ENCODE data around the gene USP12. TPM values are rescaled to one million over a fixed set of nuclear protein-coding genes. Genes with fewer than 3 reads are reported as not detected.
A peak's percentile ranks its signal among the peaks of the same experiment; 100 is the strongest.

The USP12 gene
- polyA plus RNA-seq, 3 donors, result 12.8 to 23.4 (median 14.5) TPM

- Histone ChIP-seq H3K4me2 (replicated peaks; ENCODE audit: extremely low read depth, low read length, poor library complexity, severe bottlenecking) (no peak overlapping the region), H3K79me2 (ENCODE audit: insufficient read depth, low read length) (no peaks in the 10 kb centered on the region), H3K27me3 (ENCODE audit: control insufficient read depth in 2 of 2, insufficient read depth in 2 of 2, low read length in 2 of 2) (no peaks in the 10 kb centered on the region), H3K4me1 (ENCODE audit: control insufficient read depth in 1 of 2, insufficient read depth in 2 of 2, low read length in 2 of 2) (no peaks in the 10 kb centered on the region), H3K4me3 (replicated peaks in 1 of 3; ENCODE audit: low read depth in 2 of 3, low read length in 3 of 3) (no peak overlapping the region), H3K9ac (ENCODE audit: insufficient read depth, low read length, poor library complexity, severe bottlenecking) (no peak overlapping the region), H3K9me3 (replicated peaks in 1 of 2; ENCODE audit: control insufficient read depth in 1 of 2, insufficient read depth in 1 of 2, low read length in 2 of 2) (no peaks in the 10 kb centered on the region), H4K20me1 (ENCODE audit: insufficient read depth, low read length) (peaks cover 5% of the 10 kb centered on the region), H2AFZ (ENCODE audit: insufficient read depth, low read depth, low read length, poor library complexity, severe bottlenecking) (no peak overlapping the region), H3K36me3 (replicated peaks in 1 of 2; ENCODE audit: control insufficient read depth in 1 of 2, insufficient read depth in 2 of 2, low read length in 2 of 2) (peaks cover 3 to 35% of the 10 kb centered on the region in 2 donors), H3K27ac (ENCODE audit: low read depth in 1 of 2, low read length in 2 of 2) (no peak overlapping the region)
- Mint-ChIP-seq H3K27ac (no peak overlapping the region), H3K27me3 (ENCODE audit: low read depth in 3 of 3) (no peaks in the 10 kb centered on the region), H3K4me3 (no peak overlapping the region), H3K9me3 (peaks cover 0 to 2% (median 0%) of the 10 kb centered on the region in 7 donors), H3K36me3 (peaks cover 39% of the 10 kb centered on the region in 2 donors), H3K4me1 (peaks cover 2% of the 10 kb centered on the region)
- no peak for TF ChIP-seq CTCF (IDR thresholded peaks at IDR 0.05)
- peak in 2 of 3 donors; percentile 18 to 48 for DNase-seq
- intact Hi-C loops (cut with micrococcal nuclease), result no loop called here
- 86% methylated on average over 2 of the region's 4 CpGs for whole genome bisulfite sequencing (ENCODE audit: insufficient coverage)
Observed at GRCh38 chr13:27104606-27105005, 67.0 kb downstream of the USP12 start.

- no peak overlapping the region for H3K27ac ChIP-seq (ENCODE audit: low read depth in 1 of 2, low read length in 2 of 2)
- intact Hi-C loops (cut with micrococcal nuclease), result no loop called here
- Mint-ChIP-seq H3K4me3 (no peak overlapping the region), H3K9me3 (no peaks in the 10 kb centered on the region), H3K27ac (peak overlapping the region in 1 of 7 donors; percentile 36), H3K36me3 (peaks cover 48 to 55% of the 10 kb centered on the region in 2 donors), H3K4me1 (peaks cover 2% of the 10 kb centered on the region), H3K27me3 (ENCODE audit: low read depth in 3 of 3) (no peaks in the 10 kb centered on the region)
- no peaks in the 10 kb centered on the region for H4K20me1 ChIP-seq (ENCODE audit: insufficient read depth, low read length)
- no peaks in the 10 kb centered on the region for H3K79me2 ChIP-seq (ENCODE audit: insufficient read depth, low read length)
- no peak overlapping the region for H3K4me2 ChIP-seq (replicated peaks; ENCODE audit: extremely low read depth, low read length, poor library complexity, severe bottlenecking)
- no peak overlapping the region for H3K9ac ChIP-seq (ENCODE audit: insufficient read depth, low read length, poor library complexity, severe bottlenecking)
- H3K27me3 ChIP-seq (ENCODE audit: control insufficient read depth in 2 of 2, insufficient read depth in 2 of 2, low read length in 2 of 2), result no peaks in the 10 kb centered on the region
- H3K4me3 ChIP-seq (replicated peaks in 1 of 3; ENCODE audit: low read depth in 2 of 3, low read length in 3 of 3), result no peak overlapping the region
- no peaks in the 10 kb centered on the region for H3K4me1 ChIP-seq (ENCODE audit: control insufficient read depth in 1 of 2, insufficient read depth in 2 of 2, low read length in 2 of 2)
- H3K9me3 ChIP-seq (replicated peaks in 1 of 2; ENCODE audit: control insufficient read depth in 1 of 2, insufficient read depth in 1 of 2, low read length in 2 of 2), result no peaks in the 10 kb centered on the region
- DNase-seq, result no peak
- no CpG with 5 or more reads among the region's 3 CpGs for WGBS (ENCODE audit: insufficient coverage)
- H2AFZ ChIP-seq (ENCODE audit: insufficient read depth, low read depth, low read length, poor library complexity, severe bottlenecking), result no peak overlapping the region
- TF ChIP-seq CTCF (IDR thresholded peaks at IDR 0.05), result no peak
- peaks cover 3 to 43% of the 10 kb centered on the region in 2 donors for H3K36me3 ChIP-seq (replicated peaks in 1 of 2; ENCODE audit: control insufficient read depth in 1 of 2, insufficient read depth in 2 of 2, low read length in 2 of 2)
Observed at GRCh38 chr13:27101847-27102246, 69.8 kb downstream of the USP12 start.

Measured in CD14-positive monocyte (primary cell).